ENCODE data around the gene TMEM11.

DNA sequence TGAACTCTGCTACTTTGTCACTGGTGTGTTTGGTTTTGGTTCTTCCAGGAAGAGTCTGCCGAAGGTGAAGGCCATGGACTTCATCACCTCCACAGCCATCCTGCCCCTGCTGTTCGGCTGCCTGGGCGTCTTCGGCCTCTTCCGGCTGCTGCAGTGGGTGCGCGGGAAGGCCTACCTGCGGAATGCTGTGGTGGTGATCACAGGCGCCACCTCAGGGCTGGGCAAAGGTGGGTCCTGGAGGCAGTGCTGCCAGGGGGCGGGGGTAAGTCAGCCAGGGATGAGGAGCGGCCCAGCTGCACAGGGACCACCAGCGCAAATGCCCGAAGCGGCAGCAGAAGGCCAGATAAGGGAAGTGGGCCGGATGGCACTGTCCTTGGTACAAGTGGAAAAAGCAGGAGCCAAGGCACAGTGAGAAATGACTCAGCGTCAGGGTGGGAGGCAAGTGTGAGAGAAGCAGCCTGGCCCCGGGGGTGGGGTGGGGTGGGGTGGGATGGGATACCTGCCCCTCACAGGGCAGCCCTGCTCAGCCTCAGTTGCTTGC is 41.9 kb downstream of the TMEM11 start:
- TF ChIP-seq POLR2A (IDR thresholded peaks at IDR 0.05) = no peak
- TF ChIP-seq, protein P1, sequence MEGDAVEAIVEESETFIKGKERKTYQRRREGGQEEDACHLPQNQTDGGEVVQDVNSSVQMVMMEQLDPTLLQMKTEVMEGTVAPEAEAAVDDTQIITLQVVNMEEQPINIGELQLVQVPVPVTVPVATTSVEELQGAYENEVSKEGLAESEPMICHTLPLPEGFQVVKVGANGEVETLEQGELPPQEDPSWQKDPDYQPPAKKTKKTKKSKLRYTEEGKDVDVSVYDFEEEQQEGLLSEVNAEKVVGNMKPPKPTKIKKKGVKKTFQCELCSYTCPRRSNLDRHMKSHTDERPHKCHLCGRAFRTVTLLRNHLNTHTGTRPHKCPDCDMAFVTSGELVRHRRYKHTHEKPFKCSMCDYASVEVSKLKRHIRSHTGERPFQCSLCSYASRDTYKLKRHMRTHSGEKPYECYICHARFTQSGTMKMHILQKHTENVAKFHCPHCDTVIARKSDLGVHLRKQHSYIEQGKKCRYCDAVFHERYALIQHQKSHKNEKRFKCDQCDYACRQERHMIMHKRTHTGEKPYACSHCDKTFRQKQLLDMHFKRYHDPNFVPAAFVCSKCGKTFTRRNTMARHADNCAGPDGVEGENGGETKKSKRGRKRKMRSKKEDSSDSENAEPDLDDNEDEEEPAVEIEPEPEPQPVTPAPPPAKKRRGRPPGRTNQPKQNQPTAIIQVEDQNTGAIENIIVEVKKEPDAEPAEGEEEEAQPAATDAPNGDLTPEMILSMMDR (IDR thresholded peaks at IDR 0.05 in 8 of 11, conservative IDR thresholded peaks at IDR 0.05 in 3 of 11) = no peak
